Psoas muscle (tissue), 8 donors: ENCODE measurements around the gene MAS1L. TPM values are rescaled to one million over a fixed set of nuclear protein-coding genes. Genes with fewer than 3 reads are reported as not detected.

ENCODE experiments used
- ATAC-seq, 4 donors: fragments of 200-7000 bp; cut with Tn5 transposase; one replicate each; pipeline ENCODE4 v1.9.1; 2020; ENCODE audit warnings: moderate library complexity in 3 of 4, mild to moderate bottlenecking in 2 of 4
- DNase-seq, 2 donors: peaks; one replicate each; pipeline ENCODE4 v3.0.0-alpha.2; 2020
- H3K27ac ChIP-seq: fragments of 200-600 bp; one replicate; pipeline ENCODE4 v1.8.0; 2022
- H3K27me3 ChIP-seq, 3 donors: fragments of 200-600 bp in 1 of 3; one replicate each; pipeline versions ENCODE4 v1.6.1 to v1.8.0; 2013 to 2022; ENCODE audit warnings: low read length in 2 of 3, mild to moderate bottlenecking in 2 of 3, moderate library complexity in 1 of 3; ENCODE audit not compliant: insufficient read depth in 3 of 3
- H3K36me3 ChIP-seq, 2 donors: fragments of 200-600 bp in 1 of 2; one replicate each; pipeline versions ENCODE4 v1.6.1 to v1.8.0; 2013 to 2022; ENCODE audit warnings: low read depth in 1 of 2, mild to moderate bottlenecking in 1 of 2, moderate library complexity in 1 of 2; ENCODE audit not compliant: insufficient read depth in 1 of 2
- H3K4me1 ChIP-seq: fragments of 200-600 bp; one replicate; pipeline ENCODE4 v1.8.0; 2022
- H3K4me3 ChIP-seq: fragments of 200-600 bp; one replicate; pipeline ENCODE4 v1.8.0; 2022; ENCODE audit warnings: mild to moderate bottlenecking
- H3K9me3 ChIP-seq: fragments of 200-600 bp; one replicate; pipeline ENCODE4 v1.8.0; 2022
- WGBS, 3 donors: extraction: QIAGEN DNeasy Blood & Tissue Kit; methylation state at CpG; one replicate each; pipeline versions ENCODE4 v1.1.6 to v1.1.7; 2013; 5-methylcytosine and 5-hydroxymethylcytosine counted together
- intact Hi-C, 2 donors: fragments of 100-400 bp; cut with DNase I; formaldehyde crosslinking; loops; one replicate each; pipeline versions ENCODE4 v1.11.0 to v1.14.2; 2022
- polyA plus RNA-seq, 3 donors: library from polyadenylated mRNA; stranded (reverse); fragments of 200-250 nt; gene quantifications; one replicate each; pipeline ENCODE4 v1.2.3, GENCODE V29; 2013
- total RNA-seq, 4 donors: library from RNA; stranded (reverse); fragmentation: NEBNext Ultra II Directional in 2 of 4; extraction: Animal tissue kit (Norgen Biotek cat#: 25700) in 2 of 4; gene quantifications; one replicate each; pipeline versions ENCODE4 v1.2.1 to v1.2.4, GENCODE V29; 2021 to 2023
- TF ChIP-seq, protein P1 (sequence below): fragments of 200-600 bp; IDR thresholded peaks from one replicate; pipeline ENCODE4 v1.8.0; 2022; ENCODE audit warnings: antibody characterized with exemption
- donor health status: healthy with polysubstance abuse.
- donor health status: DM: no; HTN: no; CAD: no; lungs with moderate emphysema.
- donor health status: Bipolar disorder and iron deficiency.
- donor health status: healthy.
- donor health status: DM: yes; HTN: yes; CAD: no.
- donor health status: DM: no; HTN: no; CAD: no.
- donor health status: DM: no; HTN: no; CAD: no.
- donor health status: DM: yes; HTN: yes; CAD: no.

MAS1L gene
- total and polyA plus RNA-seq, 7 donors = not detected

DNA sequence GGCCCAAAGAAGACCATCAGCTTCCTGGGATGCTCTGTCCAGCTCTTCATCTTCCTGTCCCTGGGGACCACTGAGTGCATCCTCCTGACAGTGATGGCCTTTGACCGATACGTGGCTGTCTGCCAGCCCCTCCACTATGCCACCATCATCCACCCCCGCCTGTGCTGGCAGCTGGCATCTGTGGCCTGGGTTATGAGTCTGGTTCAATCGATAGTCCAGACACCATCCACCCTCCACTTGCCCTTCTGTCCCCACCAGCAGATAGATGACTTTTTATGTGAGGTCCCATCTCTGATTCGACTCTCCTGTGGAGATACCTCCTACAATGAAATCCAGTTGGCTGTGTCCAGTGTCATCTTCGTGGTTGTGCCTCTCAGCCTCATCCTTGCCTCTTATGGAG lies 25.7 kb downstream of the MAS1L start:
- no peak for DNase-seq
- H3K27me3 ChIP-seq = no peaks in the 10 kb centered on the region
- H3K36me3 ChIP-seq = no peaks in the 10 kb centered on the region
- intact Hi-C loops = no loop called here
- H3K4me1 ChIP-seq = no peaks in the 10 kb centered on the region
- no peak overlapping the region for H3K27ac ChIP-seq
- TF ChIP-seq, protein P1, sequence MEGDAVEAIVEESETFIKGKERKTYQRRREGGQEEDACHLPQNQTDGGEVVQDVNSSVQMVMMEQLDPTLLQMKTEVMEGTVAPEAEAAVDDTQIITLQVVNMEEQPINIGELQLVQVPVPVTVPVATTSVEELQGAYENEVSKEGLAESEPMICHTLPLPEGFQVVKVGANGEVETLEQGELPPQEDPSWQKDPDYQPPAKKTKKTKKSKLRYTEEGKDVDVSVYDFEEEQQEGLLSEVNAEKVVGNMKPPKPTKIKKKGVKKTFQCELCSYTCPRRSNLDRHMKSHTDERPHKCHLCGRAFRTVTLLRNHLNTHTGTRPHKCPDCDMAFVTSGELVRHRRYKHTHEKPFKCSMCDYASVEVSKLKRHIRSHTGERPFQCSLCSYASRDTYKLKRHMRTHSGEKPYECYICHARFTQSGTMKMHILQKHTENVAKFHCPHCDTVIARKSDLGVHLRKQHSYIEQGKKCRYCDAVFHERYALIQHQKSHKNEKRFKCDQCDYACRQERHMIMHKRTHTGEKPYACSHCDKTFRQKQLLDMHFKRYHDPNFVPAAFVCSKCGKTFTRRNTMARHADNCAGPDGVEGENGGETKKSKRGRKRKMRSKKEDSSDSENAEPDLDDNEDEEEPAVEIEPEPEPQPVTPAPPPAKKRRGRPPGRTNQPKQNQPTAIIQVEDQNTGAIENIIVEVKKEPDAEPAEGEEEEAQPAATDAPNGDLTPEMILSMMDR = no peak
- no peaks in the 10 kb centered on the region for H3K9me3 ChIP-seq
- no peak overlapping the region for H3K4me3 ChIP-seq
- ATAC-seq = no peak
- 68 to 74% (median 73%) methylated on average over 6 of the region's 6 CpGs for WGBS, 3 donors

DNA sequence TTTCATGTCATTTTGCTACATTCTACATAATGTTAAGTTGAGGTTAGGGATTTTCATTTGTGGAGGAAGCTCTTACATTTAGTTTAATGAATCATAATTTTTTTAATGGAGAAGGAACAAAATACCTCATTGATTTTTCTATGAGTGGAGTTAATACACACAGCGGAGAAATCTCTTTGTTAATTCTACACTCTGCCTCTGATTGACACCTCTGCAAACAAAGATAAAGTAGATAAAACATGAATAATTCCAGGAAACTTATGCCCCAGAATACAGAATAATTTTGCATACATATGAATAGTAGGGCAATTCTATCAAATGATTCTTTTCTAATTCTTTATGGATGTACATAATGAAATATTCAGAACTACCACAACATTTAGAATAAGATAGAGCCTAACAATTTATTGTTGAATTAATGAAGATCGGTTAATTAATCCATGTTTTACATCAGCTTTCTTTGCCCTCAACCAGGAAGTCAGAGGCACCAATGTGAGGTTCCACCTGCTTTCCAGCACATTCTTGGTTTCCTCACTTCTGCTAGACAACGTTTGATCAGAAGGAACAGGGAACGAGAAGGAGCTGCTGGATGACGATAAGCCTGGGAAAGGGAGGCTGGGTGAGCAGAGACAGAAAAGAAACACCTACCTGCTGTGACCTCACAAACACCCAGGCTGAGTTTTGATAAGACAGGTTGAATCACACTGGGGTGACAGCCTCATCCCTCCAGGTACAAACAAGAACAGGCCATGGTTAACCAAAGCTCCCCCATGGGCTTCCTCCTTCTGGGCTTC lies 26.5 kb downstream of the MAS1L start:
- WGBS, 3 donors = 76 to 92% (median 86%) methylated on average over 5 of the region's 5 CpGs
- Histone ChIP-seq H3K9me3 (no peaks in the 10 kb centered on the region), H3K36me3 (no peaks in the 10 kb centered on the region), H3K27ac (no peak overlapping the region), H3K4me1 (no peaks in the 10 kb centered on the region), H3K4me3 (no peak overlapping the region), H3K27me3 (no peaks in the 10 kb centered on the region)
- TF ChIP-seq, protein P1 = no peak
- intact Hi-C loops = no loop called here
- DNase-seq (no peak), ATAC-seq (no peak)

DNA sequence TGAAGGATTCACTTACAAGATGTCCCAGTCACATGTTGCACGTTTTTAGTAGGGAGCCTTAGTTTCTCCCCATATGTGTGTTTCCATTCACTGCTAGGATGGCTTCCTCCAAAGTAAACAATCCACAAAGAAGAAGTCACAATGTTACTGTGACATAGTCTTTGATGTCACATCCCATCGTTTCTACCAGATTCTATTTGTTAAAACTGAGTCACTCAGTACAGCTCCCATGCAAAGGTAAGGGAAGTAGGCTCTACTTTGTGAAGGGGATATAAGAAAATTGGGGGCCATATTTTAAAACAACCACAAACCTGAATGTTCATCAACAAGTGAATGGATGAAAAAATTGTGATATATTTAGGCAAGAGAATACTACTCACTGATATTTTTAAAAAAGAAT lies 30.8 kb downstream of the MAS1L start, which contains the start of the genes OR11A1 and OR2H1:
OR11A1 (minus strand) TSS at position 101 of the 400 bp plus-strand sequence. CDS start 29,430 bp downstream, outside the sequence.
OR2H1 (plus strand) TSS at position 185 of the 400 bp plus-strand sequence. CDS start 4,615 bp downstream, outside the sequence.
- Histone ChIP-seq H3K27me3 (no peaks in the 10 kb centered on the region), H3K4me1 (no peaks in the 10 kb centered on the region), H3K36me3 (no peaks in the 10 kb centered on the region), H3K4me3 (no peak within 1 kb of the TSS), H3K27ac (no peak within 1 kb of the TSS), H3K9me3 (no peaks in the 10 kb centered on the region)
- ATAC-seq (no peak), DNase-seq (no peak)
- WGBS, 3 donors = 50 to 62% (median 55%) methylated on average over 2 of the region's 2 CpGs
- intact Hi-C loops = no loop called here
- TF ChIP-seq, protein P1 = no peak

DNA sequence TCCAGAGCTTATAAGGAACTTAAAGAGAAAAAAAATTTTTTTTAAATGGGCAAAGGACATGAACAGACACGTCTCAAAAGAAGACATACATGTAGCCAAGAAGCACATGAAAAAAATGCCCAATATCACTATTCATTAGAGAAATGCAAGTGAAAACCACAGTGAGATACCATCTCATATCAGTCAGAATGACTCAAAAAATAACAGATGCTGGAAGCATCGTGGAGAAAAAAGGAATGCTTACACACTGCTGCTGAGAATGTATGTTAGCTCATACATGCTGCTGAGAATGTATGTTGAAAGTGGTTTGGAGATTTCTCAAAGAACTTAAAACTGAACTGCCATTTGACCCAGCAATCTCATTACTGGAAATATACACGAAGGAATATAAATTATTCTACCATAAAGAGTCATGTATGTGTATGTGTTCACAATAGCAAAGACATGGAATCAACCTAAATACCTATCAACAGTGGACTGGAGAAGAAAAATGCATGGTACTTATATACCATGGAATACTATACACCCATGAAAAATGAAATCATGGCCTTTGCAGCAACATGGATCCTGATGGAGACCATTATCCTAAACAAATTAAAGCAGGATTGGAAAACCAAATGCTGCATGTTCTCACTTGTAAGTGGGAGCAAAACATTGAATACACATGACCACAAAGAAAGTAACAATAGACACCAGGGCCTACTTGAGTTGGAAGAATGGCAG lies 36.1 kb downstream of the MAS1L start:
- intact Hi-C loops = no loop called here
- H3K4me1 ChIP-seq = no peaks in the 10 kb centered on the region
- H3K27ac ChIP-seq = no peak overlapping the region
- no peaks in the 10 kb centered on the region for H3K36me3 ChIP-seq
- 75 to 84% (median 84%) methylated on average over 3 of the region's 3 CpGs for WGBS, 3 donors
- no peaks in the 10 kb centered on the region for H3K27me3 ChIP-seq
- ATAC-seq (no peak), DNase-seq (no peak)
- TF ChIP-seq, protein P1 = no peak
- H3K4me3 ChIP-seq = no peak overlapping the region
- no peaks in the 10 kb centered on the region for H3K9me3 ChIP-seq
